Kidney capillary endothelial cell (primary cell): ENCODE measurements around the gene IL22RA2.

Source experiments
- DNase-seq: peaks from one replicate; pipeline ENCODE4 v3.0.0-alpha.2; 2018; ENCODE audit warnings: low spot score

The IL22RA2 gene

DNA sequence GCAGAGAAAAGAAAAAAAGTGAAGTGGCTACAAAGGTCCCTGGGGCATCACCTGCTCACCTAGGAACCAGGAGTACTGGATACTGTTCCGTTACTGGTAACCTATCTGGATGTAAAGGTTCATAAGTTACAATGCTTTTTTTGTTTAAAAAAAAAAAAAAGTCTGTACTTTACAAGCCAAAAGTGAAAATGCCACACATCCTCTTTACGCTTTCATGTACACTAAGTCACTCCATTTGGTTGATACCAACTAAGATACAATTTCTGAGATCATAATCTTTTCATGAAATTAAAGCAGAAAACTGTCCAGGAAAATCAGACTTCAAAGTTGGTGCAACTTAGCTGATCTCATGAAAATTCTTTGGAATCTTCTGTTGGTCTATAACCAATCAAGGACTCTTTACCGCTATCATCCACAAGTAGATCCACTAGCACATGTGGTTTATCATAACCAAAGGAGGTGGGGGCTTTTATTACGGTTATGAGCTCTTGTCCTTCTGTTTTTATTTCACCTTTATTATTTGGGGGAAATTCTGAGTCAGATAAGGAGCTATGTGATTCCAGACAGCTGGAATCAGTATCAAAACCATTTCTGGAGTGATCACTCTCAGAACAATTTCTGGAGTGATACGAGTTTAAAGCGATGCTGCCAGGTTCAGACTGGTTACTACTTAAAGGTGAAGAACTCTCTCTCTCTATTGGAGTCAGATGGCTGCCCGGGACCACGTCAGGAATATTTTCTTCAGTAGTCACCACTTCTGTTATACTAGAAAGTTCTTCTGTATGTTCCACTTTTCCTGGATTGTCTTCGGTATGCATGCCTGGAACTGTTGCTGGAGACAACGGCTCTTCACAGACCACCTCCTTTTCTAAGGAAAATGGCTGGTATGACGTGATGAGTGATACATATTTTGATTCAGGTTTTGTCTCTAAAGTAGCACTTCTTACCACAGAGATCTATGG is 24.5 kb upstream of the IL22RA2 start:
- DNase-seq, result no peak

DNA sequence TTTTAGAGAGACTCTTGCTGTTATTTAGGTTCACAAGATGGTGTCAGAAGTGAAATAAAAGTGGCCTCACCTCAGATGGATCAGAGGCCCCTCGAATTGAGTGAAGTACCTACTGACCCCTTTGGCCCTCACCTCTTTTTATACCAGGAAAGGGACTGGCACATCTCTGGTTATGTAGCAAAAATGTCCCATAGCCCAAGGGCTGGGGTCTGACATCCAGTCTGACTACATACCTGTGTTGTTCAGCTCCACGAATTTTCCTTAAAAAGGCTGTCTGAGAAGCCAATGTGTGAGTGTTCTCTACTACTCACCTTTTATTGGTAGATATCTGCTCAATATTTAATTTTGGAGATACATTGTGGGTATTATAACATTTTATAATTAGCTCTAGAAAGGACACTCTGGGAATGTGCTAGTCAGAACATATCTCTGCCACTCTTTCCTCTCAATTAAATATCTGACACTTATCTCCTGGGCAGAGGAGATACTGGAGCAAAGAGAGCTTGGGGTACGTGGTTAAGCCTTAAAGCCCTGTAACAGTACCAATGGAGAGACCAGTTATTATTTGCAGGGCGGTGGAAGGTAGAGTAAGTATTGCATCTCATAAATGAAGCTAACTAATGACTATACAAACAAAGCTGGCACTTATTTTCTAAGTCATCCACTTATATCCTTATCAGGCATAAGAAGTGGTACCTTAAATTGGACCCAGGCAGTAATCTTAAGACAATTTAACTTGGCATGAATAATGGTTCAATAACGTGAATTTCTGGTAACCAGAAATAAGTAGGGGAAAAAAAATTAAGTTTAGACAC is 20.0 kb upstream of the IL22RA2 start:
- no peak for DNase-seq

DNA sequence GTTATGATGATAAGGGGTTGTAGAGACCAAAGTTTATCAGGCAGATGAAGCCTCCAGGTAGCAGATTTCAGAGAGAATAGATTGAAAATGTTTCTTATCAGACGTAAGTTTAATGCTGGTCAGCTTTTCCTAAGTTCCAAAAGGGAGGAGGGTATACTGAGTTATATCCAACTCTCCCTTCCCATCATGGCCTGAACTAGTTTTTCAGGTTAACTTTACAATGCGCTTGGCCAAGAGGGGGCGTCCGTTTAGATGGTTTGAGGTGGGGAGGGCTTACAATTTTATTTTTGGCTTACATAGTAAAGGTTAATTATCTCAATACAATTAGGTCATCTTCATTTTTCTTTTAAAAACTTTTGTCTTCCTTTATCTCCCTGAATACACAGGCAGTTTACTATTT is 19.4 kb upstream of the IL22RA2 start:
- DNase-seq, result no peak

DNA sequence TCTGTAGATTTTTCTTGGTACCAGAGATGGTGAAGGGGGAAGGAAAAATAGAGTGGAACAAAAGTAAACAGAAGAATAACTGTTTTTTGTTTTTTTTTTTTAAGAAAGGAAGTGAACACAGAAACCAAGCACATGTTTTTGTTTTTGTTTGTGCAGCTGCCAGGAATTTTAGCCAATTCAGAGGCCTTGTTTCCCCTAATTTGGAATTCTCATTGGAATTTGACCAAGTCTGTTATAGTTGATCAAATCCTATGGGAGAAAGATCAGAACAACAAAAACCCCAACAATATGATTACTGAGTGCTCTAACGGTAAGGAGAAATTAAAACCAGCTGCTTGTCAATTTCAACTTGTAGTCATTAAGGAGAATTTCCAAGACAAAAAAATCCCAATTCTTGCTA is 18.2 kb upstream of the IL22RA2 start:
- no peak for DNase-seq

DNA sequence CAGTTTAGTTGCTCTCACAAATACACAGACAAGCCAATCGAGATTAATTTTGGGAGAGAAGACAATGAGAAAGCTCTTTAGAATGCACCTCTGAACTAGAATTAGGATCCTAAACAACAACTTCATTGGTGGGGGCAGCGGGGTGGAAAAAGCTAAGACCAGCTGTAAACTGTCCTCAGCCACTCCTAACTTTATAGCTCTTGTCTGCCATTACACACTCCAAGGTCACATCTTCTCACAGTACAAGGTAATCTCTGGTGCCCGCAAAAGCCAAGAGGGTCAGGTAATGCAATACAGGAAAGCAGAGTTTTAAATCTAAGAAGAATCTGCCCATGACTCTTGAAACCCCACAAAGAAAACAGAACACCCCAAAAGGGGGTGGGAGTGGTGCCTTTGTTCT is 17.8 kb upstream of the IL22RA2 start:
- no peak for DNase-seq

DNA sequence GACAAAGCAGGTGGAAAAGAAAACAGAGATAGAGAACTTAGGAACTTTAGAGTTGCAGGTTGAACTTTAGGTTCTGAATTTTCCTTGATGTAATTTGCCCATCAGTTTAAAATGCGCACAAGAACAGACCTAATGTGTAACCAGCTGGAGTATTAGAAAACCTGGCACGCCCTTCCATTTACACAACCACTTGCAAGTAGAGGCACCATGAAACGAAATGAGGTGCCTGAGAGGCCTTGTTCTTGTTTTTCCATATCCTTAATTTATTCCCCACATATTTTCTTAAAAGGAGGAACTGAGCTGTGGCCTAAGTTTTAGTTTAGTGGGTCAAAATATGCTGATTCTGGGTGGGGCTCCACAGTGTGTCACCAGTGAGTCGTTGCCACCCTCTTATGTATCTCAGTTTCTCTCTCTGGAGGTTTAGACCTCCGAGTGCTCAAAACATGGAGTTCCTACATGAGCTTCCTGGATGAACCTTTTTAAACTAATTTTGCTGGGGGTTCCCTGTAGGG is 17.2 kb upstream of the IL22RA2 start:
- no peak for DNase-seq

DNA sequence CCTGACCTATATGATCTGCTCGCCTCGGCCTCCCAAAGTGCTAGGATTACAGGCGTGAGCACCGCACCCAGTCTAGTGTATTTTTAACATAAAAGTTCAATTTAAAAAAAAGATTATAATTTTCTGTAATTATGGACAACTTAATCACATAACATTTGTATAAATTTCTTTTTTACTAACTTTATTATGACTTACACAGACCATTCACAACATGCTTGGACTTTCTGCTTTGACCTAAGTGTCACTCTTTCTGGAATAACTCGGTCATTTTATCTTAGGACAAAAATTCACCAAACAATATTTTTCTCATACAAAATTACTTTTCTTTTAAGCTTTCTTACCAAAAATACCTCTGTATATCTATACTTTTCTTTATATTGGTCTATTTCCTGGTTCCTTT is 15.4 kb upstream of the IL22RA2 start:
- peak; percentile 3 for DNase-seq

DNA sequence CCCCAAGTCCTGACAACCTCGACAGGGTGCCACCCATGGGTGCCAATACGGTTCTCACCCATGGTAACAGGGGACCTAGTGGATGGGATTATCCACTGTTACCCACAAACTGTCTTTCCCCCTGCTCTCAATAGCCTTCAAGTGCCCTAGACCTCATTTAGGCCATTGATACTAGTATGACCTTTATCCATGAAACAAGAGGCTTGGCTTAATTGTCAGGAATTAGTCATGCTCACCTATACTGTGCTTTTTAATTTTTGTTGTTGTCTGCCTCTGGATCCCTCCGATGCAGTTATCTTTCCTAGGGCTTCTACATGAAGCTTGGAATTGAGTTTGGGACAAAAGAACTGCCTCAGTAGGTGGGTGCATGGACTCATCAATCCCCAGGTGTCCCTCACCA is 11.8 kb upstream of the IL22RA2 start:
- no peak for DNase-seq

DNA sequence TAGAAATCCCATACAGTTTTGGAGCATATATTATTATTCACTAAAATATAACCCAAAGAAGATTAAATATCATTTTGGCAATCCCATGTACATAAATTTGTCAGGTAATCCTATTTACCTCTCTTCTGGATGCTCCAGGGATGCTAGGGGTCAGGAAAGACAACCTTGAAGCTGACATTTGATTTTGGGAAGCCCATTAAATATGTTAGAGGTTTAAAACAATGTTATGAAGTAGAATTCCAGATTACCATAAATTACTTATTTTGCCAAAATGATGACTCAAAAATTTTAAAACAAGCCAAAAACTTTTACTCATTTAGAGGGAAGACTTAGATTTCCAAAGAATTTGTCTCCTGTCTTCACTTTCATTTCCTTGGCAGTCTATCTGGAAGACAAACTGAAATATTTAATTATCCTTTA is 9.2 kb upstream of the IL22RA2 start:
- DNase-seq, result no peak

DNA sequence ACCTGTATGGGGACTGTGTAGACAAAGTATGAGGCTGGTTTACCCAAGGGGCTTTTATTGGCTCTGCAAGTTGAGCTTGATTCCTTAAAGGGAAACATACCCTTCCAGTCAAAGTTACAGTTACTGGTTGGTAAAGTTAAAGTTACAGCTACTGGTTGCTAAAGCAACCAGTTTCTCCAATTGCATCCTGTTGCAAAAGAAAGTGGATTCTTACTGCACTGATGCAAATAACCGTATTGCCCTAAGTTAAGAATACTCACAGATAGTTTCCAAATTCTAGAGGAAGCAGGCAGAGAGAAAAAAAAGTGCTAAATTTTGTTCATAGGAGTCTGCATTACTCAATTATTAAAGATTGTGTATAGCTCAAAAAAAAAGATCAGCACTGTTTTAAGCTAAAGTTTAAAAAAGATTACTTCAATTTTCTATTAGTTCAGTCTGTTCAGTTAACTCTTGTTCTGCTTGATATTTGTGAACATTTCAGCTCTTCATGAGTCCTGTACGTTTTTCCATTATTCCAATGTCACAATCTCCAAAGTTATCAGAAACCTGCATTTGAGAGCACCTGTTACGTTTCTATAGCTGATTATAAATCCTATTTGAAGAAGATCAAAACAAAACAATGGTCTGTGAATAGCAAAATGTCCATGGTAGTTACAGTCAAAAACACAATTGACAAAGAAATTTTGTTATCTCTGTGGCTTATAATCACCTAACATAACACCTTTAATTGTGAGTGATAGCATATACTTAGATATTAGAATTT is 8.6 kb upstream of the IL22RA2 start:
- peak; percentile 5 for DNase-seq

DNA sequence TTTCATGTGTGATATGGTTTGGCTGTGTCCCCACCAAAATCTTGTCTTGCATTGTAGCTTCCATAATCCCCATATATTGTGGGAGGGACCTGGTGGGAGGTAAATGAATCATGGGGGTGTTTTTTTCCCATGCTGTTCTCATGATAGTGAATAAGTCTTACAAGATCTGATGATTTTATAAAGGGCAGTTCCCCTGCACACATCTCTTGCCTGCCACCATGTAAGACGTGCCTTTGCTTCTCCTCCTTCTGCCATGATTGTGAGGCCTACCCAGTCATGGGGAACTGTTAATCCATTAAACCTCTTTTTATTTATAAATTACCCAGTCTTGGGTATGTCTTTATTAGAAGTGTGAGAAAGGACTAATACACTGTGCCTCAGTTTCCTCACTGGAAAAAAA is 4.2 kb upstream of the IL22RA2 start:
- DNase-seq, result no peak

DNA sequence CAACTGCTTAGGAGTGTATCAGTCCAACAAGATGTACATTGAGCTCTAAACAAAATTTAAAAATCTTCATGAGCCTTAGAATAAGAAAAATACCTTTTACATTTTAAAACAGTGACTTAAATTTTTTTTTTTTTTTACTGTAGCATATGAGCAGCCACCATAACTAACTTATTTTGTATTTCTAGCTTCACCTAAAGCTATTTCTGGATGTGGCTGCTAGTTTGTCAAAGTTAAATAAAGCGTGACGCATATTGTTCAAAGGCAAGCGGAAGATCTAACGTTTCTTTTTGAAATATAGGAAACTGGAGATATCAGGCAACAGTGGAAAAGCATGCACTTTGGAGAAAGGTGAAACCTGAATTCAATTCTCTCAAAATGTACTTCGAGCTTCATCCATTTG is 3.3 kb upstream of the IL22RA2 start:
- no peak for DNase-seq

DNA sequence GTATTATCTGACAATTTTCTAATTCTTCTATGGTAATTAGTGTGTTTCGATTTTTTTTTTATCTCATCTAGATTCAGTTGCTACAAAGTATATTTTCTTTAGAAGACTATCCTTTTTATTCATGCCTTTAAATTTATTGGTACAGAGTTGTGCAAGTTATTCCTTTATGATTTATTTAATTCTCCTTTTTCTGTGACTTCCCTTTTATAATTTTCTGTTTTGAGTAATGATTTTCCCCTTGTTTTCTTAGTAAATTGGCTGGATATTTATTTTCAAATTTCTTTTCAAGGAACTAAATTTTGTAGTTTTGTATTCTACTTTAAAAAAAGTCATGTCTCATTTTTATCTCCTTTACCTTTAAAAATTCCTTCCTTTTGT is 2.4 kb upstream of the IL22RA2 start:
- no peak for DNase-seq

DNA sequence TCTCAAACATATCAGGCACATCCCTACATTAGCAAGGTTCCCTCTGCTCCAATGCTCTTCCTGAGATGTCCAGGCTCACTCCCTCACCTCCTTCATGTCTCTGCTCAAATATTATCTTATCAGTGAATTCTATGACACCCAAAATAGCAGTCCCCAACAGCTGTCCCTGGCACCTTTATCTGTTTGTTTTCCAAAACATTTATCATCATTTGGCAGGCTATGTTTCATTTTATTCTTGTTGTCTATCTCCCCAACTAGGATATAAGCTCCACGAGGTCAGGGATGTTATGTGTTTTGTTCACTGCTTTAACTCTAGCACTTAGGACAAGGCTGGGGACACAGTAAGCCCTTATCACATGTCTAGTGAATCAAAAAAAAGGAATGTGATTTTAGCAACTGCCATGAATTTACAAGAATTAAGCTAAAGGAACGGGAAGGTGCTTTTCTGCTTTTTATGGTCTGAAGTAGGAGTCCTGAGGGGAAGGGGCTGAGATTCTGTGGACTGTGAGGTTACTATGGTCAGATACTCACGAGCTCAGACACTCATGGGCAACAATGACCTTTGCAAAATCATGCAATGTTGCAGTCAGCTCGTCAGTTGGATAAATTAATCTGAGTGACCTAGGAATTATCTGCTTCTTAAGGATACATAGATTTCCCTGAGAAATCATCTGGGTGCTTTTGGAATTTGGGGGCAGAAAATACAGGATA is 1.9 kb upstream of the IL22RA2 start:
- DNase-seq, result no peak

DNA sequence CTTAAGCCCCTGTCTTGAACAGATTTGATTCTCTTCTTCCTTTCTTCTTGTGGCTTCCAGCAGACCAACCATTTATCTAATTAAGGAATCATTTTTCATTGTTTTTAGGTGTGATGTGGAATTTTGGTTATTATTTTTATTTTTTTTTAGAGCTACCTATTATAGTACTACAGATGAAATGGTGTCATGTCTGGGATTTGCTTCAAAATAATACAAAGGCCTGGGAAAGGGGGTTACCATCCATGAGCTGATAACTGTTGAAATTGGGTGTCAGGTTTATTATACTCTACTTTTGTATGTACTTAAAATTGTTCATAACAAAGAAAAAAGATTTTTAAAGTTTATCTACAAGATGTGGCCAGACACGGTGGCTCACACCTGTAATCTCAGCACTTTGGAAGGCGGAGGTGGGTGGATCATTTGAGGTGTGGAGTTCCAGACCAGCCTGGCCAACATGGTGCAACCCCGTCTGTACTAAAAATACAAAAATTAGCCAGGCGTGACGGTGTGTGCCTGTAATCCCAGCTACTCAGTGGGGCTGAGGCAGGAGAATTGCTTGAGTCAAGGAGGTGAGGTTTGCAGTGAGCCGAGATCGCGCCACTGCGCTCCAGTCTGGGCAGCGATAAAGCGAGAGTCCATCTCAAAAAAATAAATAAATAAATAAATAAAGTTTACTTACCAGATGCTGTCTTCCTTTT is 561 bp downstream of the IL22RA2 start:
- DNase-seq, result no peak

DNA sequence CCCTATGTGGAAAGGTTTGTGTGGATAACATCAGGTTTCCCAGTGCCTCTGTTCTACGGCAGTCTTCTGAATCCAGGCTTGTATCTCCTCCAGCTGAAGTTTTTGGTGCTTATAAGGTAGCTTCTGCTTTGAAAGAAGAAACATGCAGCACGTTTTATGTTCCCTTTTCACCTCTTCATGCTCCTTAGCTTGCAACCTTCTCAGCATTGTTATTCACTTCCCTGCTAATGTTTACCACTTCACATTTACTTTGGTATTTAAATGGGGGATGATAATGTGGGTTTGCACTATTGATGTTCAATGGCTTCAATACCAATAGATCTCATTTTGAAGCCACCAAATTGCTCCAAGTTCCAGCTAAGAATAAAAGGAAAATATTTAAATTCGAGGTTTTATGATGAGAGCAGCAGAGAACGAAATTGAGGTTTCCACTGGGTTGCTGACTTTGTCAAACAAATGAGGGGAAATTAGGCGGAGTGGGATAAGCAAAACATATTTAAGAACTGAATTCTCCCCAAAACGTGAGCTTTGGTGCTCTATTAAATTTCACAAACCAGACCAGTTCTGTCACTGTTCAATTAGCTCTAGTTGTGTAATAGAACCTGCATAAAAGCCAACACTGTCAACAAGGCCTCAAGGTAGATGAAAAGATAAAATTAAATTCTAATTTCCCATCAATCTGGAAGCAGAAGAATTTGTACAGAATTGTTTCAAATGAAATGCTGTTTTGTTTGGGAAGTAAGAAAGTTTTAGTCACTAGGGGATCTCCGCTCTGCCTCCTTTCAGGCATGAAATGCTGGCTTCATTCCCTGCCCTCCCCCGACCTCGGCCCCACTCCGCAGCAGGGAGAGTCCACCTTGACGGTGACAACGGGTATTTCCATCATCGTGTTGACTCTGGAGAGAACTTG is 1.4 kb downstream of the IL22RA2 start:
- no peak for DNase-seq

DNA sequence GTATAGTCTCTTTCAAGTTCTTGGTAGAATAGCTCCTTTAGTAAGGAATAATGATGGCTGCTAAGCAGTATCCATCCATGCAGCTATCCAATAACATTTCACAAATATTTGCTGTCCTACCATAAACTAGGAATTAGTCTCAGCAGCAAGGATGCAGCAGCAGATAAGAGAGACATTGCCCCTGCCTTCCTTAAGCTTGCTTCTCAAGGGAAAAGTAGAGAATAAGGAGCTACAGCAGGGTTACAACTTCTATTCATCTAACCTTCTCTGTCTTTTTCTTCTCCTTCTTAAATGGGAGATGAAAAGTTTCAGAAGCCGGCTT is 2.4 kb downstream of the IL22RA2 start:
- no peak for DNase-seq

DNA sequence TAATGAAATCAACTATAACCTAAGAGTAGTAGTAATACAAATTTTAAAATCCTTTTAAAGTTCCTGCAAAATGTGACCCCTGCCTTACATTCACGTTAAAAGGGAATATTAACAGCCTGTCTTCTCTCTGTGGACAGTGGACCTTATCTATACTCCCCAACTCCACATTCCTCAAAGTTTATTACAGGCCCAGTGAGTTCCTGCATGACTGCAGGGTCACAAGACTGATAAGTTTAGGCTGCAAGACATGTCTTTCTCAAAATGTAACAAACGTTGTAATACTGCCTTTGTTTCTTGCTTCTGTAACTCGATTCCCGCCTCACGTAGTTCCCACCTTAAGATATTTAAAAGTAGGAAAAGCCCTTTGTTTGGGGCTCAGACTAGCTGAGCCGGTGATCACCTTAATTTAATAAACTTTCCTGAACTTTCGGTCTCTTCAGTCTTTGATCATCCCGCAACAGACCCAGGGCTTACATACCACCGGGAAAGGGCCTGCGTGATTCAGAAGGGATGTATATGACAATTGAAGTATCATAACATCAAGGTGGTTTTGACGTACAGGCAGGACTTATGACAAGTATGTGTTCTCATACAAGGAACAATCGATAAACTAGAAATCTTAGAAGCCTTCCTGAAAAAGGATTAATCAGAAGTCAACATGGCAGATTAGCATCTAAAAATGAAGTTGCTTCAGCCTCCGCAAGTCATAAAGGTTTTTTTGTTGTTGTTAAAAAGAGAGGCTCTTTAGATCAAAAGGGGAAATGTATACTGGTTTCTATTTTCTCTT is 3.0 kb downstream of the IL22RA2 start:
- no peak for DNase-seq

DNA sequence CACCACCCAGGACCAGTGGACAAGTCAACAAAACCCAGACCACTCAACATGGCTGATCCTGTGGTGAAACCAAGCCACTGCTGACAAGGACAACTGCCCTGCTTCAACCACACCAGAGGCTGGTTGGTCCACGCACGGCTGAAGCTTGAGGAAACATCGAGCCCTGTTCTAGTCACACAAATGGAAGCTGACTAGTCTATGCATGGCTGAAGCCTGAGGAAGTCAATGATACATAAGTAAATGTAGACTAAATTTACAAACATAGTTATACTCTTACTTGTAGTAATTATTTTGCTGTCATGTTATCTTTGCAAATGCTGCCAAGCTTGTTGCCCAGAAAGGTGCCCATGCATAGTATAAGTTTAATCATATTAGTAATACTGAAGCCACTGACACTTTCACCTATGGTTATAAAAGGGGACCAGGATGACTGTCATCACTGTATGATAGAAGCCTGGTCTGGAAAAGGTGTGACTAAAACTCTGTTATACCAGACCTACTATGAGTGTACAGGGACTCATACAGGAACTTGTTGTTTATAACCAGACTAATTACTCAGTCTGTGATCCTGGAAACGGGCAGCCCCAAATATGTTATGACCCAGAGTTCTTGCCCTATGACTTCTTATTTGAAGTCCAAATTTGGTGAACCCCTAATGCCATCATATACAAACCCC is 5.6 kb downstream of the IL22RA2 start:
- DNase-seq, result no peak
